HG03460 (cell line): ENCODE data around the gene GALNT5.
A peak's percentile ranks its signal among the peaks of the same experiment; 100 is the strongest.
"Not testable (repeated sequence)": the region's sequence is repeated elsewhere in the genome, so short reads cannot be mapped to it uniquely, and the experiment has no call there.

ENCODE experiments used
- ATAC-seq: cut with Tn5 transposase; IDR thresholded peaks from one replicate; pipeline ENCODE4 v1.9.1; 2021; ENCODE audit not compliant: unreplicated experiment

Gene GALNT5

GRCh38 chr2:157257312-157258252 lies at the start of gene GALNT5:
GALNT5 (plus strand) TSS chr2:157257705; CDS start chr2:157258083, 378 bp downstream.
- ATAC-seq = no peak

DNA sequence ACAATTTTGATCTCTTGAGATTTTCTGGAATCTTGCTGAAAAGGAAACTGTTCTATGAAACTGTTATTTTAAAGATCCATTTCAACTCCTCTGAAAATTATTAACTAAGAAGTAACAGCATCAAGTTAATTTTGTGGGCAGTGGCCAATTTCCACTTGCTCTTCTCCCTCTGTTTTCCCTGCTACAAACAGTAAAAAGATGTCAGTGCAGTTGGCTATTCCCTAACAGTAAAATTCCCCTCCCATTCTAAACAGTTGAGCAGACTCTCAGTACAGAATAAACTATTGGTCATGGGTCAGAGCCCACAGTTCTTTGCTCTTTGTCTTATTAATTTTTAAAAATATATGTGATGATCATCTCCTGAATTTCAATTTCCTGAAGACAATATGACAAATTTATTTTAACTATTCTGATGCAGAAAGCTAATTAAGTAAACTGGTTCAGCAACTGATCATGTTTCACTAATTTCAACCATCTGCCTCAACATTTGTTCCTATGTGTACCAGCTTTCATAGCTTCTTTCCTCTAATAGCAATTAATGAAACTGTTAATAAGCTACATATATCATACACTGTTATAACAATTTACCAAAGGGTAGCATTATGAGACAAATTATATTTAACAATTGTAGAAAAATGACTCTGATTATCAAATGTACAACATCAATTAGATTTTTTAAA lies 41.1 kb upstream of the GALNT5 start:
- no peak for ATAC-seq

DNA sequence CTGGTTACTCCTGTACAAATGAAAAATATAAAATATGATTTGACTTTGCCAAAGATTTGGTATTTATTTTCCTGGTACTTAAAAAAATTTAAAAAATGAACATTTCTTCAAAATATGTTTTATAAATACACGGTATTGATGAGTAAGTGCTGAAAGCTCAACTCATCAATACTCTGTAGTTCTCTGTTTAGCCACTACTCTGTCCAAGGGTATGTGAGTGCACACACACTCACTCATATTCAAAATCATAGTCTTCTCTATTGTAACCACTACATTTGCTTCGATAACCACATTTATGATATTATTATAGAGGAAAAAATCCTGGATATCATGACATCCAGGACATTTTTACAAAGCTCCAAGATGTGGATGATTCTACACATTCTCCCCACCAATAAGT lies 40.1 kb upstream of the GALNT5 start:
- no peak for ATAC-seq

DNA sequence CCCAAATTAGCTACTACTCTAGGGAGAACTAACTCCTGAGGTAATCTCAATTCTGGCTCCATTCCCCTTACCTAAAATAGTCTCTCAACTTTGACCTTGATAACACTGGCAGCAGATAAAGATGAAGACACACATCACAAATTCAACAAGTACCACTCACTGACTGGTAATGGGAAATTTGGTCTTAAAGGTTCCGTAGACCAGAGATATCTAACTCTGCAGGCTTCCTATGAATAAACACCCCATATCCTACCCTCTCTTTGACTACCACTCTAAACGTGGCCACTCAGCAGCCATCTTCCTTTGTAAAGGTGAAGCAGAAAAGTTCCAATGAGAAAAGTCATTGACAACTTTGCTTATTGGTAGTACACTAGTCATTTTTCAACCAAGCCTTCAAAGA lies 38.6 kb upstream of the GALNT5 start:
- ATAC-seq = no peak

- no peak for ATAC-seq
Measured at GRCh38 chr2:157220502-157220901, 37.0 kb upstream of the GALNT5 start.

GRCh38 chr2:157221394-157221988 lies 36.0 kb upstream of the GALNT5 start:
- ATAC-seq = no peak

DNA sequence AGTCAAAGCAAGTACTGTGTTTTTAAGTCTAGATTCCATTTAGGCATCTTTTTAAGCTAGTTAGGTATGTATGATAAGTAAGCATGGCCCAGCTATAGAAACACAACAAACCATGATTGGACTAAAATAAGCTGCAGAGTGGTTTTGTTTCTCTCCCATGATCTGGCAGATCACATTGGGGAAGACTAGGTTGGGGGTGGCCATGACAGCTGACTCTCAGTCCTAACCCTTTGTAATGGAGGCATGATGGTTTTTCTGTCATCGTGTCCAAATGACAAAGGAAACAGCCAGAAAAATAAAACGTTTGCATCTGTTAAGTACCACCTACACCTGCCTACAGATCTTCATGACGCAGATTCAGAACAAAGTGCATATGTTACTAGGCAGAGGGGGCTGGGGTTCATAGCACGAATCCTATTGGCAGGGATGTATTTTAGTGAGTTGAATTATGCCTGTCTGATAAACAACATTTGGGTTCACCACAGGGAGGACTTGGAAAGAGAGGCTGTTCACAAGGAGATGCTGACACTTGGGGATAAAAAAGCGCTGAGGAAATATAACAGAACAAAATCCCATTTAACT lies 33.8 kb upstream of the GALNT5 start:
- no peak for ATAC-seq

DNA sequence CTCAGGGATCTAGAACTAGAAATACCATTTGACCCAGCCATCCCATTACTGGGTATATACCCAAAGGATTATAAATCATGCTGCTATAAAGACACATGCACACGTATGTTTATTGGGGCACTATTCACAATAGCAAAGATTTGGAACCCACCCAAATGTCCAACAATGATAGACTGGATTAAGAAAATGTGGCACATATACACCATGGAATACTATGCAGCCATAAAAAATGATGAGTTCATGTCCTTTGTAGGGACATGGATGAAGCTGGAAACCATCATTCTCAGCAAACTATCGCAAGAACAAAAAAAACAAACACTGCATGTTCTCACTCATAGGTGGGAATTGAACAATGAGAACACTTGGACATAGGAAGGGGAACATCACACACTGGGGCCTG lies 33.1 kb upstream of the GALNT5 start:
- not testable (repeated sequence) for ATAC-seq

GRCh38 chr2:157227592-157227991 lies 29.9 kb upstream of the GALNT5 start:
- no peak for ATAC-seq

DNA sequence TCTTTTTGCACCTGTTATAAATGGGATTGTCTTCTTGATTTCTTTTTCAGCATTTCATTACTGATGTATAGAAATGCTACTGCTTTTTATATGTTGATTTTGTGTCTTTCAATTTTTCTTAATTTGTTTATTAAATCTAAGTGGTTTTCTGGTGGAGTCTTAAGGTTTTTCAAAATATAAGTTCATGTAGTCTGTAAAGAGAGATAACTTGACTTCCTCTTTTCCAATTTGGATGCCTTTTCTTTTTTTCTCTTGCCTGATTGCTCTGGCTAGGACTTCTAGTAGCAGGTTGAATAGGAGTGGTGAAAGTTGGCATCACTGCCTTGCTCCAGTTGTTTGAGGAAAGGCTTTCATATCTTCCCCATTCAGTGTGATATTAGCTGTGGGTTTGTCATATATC lies 28.6 kb upstream of the GALNT5 start:
- ATAC-seq = no peak

DNA sequence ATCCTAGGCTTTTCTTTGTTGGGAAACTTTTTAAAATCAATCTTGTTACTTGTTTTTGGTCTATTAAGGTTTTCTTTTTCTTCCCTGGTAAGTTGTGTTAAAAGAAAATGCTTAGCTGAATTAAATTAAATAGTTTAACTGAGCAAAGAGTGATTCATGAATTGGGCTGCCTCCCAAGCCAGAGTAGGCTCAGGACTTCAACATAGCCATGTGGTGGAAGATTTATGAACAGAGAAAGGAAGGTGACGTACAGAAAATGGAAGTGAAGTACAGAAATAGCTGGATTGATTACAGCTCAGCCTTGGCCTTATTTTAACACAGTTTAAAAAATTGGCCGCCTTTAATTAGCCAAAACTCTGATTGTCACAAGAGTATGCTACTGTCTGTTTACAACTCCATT lies 27.9 kb upstream of the GALNT5 start:
- no peak for ATAC-seq

DNA sequence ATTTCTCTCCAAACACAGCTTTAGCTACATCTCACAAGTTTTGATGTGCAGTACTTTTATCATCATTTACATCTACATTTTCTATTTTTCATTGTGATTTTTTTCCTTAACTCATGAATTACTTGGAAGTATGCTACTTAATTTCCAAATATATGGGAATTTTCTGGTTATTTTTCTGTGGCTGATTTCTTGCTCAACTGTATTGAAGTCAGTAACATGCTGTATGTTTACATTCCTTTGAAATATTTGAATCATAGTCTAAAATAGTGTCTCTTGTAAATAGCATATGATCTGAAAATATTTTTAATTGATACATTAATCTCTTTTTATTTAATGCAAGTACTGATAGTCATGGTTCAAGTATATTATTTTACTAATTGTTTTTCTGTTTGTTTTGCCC lies 26.0 kb upstream of the GALNT5 start:
- no peak for ATAC-seq

DNA sequence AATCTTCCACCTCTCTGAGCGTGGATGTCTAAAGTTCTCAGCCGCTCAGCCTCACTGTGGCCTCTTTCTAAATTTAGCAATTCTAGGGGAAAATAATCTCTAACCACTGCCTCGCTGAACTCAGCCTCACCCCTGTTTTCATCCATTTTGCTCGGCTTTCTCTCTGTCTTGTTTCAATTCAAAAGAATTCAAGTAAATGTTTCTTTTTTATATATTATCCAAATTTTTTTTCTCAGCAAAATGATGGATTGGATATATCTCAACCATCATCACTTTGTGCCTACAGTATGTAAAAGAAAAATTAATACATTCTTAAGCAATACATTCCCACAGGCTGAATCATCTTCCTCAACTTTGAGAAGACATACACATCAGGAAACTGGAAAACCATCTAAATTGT lies 24.0 kb upstream of the GALNT5 start:
- no peak for ATAC-seq

GRCh38 chr2:157236404-157236803 lies 21.1 kb upstream of the GALNT5 start:
- no peak for ATAC-seq

- ATAC-seq = no peak
Measured at GRCh38 chr2:157238296-157238695, 19.2 kb upstream of the GALNT5 start.

DNA sequence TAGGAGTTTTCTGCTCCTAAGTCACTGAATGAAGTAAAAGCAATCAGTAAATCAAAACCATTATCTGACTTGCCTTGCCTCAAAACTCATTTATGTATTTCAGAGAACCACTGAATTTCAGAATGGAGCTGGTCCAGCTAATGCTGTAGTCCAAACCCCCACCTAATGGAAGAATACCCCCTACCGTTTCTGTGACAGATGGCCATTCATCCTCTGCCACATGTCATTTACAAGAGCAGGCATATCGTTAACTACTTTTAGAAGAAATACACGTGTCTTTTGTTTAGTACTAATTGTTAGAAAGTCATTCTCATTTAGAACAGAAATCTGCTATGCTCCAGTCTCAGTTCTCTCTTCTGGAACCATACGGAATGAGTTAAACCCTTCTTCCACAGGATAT lies 12.8 kb upstream of the GALNT5 start:
- no peak for ATAC-seq

- ATAC-seq = no peak
Measured at GRCh38 chr2:157245144-157245840, 12.2 kb upstream of the GALNT5 start.

GRCh38 chr2:157245846-157246764 lies 11.4 kb upstream of the GALNT5 start:
- peak; percentile 92 for ATAC-seq

- no peak for ATAC-seq
Measured at GRCh38 chr2:157246765-157247407, 10.6 kb upstream of the GALNT5 start.
